NCI-H446 treated with DMSO at 0.1 percent for 48 hours (cell line): Measurements from ENCODE around the gene CLCN1.

Source experiments
- DNase-seq: peaks from one replicate; lab custom pipeline; 2025; lab: John Stamatoyannopoulos, UW

Gene CLCN1

GRCh38 chr7:143334244-143334643, 18.3 kb downstream of the CLCN1 start:
- DNase-seq, result no peak

DNA sequence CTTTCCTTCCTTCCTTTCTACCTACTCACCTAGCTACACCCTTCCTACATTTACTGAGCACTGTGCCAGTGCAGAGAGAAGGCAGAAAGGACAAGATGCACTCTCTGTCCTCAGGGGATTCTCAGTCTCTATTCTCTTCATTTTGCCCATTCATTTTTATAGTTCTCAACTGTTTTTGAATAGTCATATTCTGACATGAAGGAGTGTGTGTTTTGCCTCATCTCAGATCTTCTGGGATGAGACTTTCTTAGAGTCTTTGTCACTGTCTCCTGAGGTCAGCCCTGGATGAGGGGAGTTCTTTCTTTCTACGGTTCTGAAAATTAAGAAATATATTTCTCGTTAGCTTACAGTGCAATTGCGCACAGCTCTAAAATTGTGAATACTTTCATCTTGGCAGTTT, 21.3 kb downstream of the CLCN1 start:
- no peak for DNase-seq

- DNase-seq, result no peak
Measured at GRCh38 chr7:143341842-143342241, 25.9 kb downstream of the CLCN1 start.

GRCh38 chr7:143343596-143343995, 27.7 kb downstream of the CLCN1 start:
- no peak for DNase-seq

GRCh38 chr7:143345428-143345900, 29.6 kb downstream of the CLCN1 start:
- no peak for DNase-seq

- no peak for DNase-seq
Measured at GRCh38 chr7:143346018-143346417, 30.1 kb downstream of the CLCN1 start.

- DNase-seq, result no peak
Measured at GRCh38 chr7:143347950-143348349, 32.0 kb downstream of the CLCN1 start.

DNA sequence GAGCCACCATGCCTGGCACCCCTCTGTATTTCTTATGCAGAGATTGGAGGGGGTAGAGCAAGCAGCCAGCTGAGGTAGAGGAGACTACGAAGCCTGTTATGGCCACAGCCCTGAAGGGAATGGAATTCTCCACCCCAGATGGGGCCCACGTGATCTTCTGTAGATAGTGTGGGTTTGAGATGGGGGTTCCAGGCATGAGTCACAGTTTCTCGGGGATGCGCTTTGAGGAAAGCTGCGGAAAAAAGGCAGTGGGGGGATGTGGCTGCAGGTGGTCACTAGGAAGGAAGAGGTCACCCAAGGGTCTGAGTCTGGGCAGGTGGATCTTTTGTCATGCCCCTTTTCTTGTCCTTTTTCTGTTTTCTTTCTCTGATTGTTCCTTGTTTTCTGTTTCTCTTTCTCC, 35.1 kb downstream of the CLCN1 start:
- DNase-seq, result no peak

DNA sequence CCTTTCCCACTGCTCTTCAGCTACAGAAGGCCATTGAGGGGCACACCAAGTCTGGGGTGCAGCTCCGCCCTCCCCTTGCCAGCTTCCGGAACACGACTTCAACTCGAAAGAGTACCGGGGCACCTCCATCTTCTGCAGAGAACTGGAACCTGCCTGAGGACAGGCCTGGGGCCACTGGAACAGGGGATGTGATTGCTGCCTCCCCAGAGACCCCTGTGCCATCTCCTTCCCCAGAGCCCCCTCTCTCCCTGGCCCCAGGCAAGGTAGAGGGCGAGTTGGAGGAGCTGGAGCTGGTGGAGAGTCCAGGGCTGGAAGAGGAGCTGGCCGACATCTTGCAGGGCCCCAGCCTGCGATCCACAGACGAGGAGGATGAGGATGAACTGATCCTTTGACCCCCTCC, 35.7 kb downstream of the CLCN1 start:
- no peak for DNase-seq

GRCh38 chr7:143352531-143353002, 36.7 kb downstream of the CLCN1 start:
- no peak for DNase-seq

GRCh38 chr7:143354376-143354775, 38.5 kb downstream of the CLCN1 start:
- DNase-seq, result no peak

DNA sequence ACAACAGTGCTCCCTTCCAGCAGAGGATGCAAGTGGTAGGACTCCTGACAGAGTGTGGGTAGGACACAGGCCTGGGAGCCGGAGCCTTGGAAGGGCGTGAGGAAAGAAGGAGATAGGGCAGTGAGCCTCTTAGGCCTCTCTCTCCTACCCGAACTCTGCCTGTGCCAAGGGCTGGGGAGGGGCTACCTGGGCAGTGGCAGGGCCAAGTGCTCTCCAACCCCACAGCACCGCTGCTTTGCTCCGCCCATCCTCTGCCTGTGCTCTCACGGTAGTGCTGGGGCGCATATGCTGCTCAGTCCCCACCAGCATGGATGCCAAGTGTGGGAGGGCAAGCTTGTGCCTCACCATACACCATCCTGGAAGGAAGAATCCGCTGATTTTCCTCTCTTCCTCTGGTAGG, 39.1 kb downstream of the CLCN1 start:
- no peak for DNase-seq

DNA sequence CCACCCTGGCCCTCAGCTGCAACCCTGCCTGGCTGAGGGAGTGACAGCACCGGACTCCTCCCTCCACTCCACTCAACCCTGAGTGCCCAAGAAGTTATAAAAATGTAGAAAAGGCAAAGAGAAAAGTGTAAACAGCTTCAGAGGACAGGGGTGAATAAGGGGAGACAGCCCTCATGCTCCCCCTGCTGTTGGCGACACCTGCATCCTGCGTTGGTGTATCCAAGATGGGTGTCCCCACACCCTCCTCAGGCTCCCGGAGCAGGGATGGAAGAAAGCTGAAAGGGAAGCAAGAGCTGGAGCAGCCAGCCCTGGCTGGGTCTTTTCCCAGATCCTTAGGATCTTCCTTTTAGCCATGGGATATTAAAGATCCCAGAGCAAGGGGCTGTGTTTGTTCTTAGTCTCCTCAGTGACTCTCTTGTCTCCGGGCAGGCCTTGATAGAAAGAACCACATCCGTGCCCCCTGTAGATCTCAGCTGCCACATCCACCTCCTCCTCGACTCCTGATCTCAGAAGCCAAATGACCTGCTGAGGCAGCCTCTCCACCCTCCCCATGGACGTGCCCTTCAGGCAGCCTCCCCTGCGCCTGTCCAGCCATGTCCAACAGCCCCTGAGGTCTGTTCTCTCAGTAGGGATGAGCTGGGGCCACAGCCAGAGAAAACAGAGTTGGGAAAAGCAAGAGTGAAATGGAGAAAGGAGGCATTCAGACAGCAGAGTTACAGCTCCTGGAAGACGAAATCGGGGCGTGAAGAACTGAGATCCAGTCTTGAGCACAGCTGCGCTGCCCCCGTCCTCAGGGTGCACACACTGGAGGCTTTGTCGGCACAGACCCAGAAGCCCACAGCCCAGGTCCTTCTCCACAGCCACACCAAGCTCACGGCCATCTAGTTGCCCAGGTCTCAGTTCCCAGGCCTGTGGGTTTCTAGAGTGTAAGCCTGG, 39.8 kb downstream of the CLCN1 start:
- DNase-seq, result no peak

- no peak for DNase-seq
Measured at GRCh38 chr7:143356414-143357050, 40.6 kb downstream of the CLCN1 start.

- no peak for DNase-seq
Measured at GRCh38 chr7:143358626-143359025, 42.7 kb downstream of the CLCN1 start.

- no peak for DNase-seq
Measured at GRCh38 chr7:143359771-143360353, 44.0 kb downstream of the CLCN1 start.

DNA sequence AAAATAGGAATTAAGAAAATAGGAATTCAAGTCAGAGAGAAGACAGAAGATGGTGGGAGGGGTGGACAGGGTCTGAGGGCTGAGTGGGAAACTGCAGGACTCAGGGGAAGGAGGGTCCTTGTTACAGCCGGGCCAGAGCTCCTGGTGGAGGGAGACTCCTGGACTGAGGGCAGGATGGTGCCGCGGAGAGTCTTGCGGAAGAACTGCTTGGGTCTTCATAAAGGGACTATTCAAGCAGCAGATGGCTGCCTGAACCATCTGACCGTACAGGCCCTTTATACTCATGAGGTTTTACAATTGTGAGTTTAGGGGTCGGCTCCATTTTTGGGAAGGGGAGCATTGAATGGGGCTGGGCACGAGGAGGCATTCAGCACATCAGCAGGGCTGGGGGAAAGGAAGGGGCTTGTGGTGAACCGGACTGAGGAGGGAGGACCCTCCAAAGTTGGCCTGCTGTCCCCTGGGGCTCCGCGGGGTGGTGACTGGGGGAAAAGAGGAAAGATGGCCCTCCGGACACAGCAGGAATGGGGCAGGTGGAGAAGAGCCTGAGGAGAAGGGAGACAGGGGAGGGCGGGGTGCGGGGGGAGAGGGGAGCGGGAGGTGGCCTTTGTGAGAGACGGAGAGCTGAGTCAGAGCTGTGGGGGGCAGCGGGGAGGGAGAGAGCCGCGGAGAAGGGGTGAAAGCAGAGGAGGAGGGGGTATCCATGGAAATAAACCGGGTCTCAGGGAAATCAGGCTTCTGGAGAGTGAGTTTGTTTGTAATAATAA, 45.1 kb downstream of the CLCN1 start:
- DNase-seq, result no peak

DNA sequence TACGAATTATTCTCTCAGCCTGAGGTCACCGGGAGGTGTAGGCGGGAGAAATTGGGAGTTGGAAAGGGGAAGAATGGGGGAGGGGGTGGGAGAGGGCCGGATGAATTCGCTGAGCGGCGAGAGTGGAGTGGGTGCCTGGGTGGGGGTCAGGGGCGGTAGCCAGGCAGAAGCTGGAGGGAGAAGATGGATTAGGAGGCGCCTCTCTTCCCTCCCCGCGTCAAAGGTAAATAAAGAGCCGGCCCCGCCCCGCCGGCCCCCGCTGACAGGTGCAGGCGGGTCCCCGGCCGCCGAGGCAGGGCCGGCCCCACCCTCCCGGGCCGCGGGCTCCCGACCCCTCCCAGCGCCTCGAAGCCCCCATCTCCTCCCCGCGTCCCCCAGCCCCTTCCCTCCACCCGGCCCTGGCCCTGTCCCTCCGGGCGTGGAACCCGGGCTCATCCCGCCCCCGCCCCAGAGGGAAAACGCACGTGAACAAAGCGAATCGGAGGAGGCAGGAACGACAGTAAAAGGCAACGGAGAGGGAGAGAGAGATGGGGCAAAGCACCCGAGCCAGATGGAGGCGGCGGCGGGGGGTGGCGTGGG, 45.7 kb downstream of the CLCN1 start:
- no peak for DNase-seq

DNA sequence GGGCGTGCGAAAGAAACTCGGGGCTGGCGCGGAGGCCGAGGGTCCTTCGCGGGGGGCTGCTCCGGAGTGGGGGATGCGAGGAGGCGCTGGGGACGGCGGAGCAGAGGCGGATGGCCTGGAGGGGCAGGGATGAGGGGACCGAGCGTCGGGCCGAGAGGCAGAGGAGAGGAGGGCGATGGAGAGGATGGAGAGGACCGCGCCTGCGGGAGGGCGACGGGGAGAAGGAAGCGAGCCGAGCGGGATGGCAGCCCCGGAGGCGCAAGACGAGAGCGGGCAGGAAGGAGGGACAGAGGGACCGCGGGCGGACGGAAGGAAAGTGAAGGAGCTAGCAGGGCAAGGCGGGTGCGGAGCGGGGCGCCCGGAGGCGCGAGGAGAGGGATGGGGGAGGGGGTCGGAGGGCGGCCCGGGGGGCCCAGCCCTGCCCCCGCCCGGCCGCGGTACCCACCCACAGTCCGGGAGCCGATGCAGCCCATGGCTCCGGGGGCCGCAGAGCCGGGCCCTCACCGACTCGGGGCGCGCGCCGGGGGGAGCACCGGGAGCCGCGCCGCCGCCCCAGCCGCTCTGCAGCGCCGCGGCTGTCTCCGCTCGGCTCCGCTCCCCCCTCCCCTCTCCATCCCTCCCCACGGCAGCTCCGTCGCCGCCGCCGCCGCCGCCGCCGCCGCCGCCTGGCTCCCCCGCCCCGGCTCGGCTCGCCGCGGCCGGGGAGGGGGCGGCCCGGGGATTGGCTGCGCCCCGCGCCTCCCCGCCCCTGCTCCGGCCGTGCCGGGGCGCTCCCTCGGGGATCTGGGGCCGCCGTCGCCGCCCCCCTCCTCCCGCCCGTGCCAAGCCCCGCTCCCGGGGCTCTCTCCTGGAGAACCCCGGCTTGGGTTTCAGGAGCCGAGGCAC, 46.5 kb downstream of the CLCN1 start, which contains the start of gene FAM131B:
Gene FAM131B (minus strand): TSS at position 583 of the 885 bp plus-strand sequence. CDS start 110 bp downstream, at position 473.
- DNase-seq, result no peak
